Testis (tissue), 2 donors: ENCODE results near the gene TDRD9.

ENCODE experiments used
- CTCF ChIP-seq, 3 experiments: fragments of 450-650 bp in 2 of 3; fragments of 200-600 bp in 1 of 3; sonication (generic) in 1 of 3; IDR thresholded peaks; one replicate each; pipeline ENCODE4 v1.5.1; 2016 to 2019; ENCODE audit warnings: antibody characterized with exemption in 3 of 3, mild to moderate bottlenecking in 2 of 3, moderate library complexity in 1 of 3
- POLR2A ChIP-seq: fragments of 450-650 bp; IDR thresholded peaks from one replicate; pipeline ENCODE4 v1.6.1; 2017; ENCODE audit warnings: antibody characterized with exemption, mild to moderate bottlenecking, moderate library complexity

GRCh38 chr14:104069541-104069940 is 141.3 kb downstream of the TDRD9 start:
- TF ChIP-seq CTCF (IDR thresholded peaks at IDR 0.05) (no peak), POLR2A (no peak)
